ENCODE data around the gene UTP14A.

DNA sequence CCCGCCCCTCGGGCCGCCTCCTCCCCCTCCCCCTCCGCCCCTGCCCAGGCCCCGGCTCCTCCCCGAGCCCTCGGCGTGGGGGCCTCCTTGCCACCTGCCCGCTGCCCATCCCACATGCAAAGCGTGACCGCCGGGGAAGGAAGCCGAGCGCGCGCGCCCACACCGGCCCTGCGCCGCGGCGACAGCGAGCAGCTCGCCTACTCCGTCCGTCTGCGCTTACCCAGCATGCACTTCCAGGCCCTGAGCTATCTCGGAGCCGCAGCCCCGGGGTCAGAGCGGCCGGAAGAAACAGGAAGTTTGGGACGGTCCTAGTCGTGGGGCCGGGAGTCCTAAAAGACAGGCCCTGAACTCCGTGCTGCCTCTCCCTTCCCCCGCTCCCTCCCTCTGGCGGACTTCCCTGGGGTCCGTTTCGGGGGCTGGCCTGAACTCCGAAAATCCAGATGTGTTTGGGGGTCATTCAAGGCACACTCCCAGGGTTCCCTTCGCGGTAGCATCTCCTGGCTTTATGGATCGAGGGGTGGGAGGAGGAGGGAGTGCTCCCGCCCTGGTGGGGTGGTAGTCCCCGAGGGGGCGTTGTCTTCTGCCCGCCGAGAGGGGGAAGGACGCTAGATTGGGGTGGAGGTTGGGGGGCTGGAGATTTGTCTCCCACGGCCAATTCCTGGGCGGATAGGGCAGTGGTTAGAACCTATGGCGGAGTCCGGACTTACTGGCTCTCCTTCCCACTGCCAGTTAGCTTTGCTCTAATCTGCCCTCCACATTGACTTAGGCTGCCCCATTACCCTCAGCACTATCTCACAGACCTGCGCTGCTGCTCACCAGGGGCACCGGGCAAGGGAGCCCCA is 51.5 kb downstream of the UTP14A start:
- TF ChIP-seq EZH2 (IDR thresholded peaks at IDR 0.05) (no peak), FOXP2 (optimal IDR thresholded peaks at IDR 0.05; ENCODE audit: control extremely low read depth, extremely low read length, insufficient read depth) (no peak), POLR2AphosphoS5 (IDR thresholded peaks at IDR 0.05; ENCODE audit: borderline replicate concordance, low read depth, low read length) (peak; percentile 36; the same call in 1 of the 2 replicates)

Measured in SK-N-MC (cell line).